EL (cell line): Measurements from ENCODE around the gene RYR1.
"Not testable (repeated sequence)": the region's sequence is repeated elsewhere in the genome, so short reads cannot be mapped to it uniquely, and the experiment has no call there.

ENCODE experiments used
- DNase-seq: peaks from one replicate; pipeline ENCODE4 v3.0.0-alpha.2; 2016

RYR1 gene

GRCh38 chr19:38517980-38518379 is 84.5 kb downstream of the RYR1 start:
- DNase-seq = not testable (repeated sequence)

DNA sequence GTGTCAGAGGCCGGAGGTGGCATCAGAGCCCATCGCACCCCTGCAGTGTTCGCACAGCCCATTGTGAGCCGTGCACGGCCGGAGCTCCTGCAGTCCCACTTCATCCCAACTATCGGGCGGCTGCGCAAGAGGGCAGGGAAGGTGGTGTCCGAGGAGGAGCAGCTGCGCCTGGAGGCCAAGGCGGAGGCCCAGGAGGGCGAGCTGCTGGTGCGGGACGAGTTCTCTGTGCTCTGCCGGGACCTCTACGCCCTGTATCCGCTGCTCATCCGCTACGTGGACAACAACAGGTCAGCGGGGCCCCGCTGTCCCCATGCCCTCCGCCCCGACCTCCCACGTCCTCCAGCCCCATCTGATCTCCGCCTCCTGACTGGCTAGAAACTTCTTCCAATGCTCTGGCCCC is 85.7 kb downstream of the RYR1 start:
- DNase-seq = no peak

DNA sequence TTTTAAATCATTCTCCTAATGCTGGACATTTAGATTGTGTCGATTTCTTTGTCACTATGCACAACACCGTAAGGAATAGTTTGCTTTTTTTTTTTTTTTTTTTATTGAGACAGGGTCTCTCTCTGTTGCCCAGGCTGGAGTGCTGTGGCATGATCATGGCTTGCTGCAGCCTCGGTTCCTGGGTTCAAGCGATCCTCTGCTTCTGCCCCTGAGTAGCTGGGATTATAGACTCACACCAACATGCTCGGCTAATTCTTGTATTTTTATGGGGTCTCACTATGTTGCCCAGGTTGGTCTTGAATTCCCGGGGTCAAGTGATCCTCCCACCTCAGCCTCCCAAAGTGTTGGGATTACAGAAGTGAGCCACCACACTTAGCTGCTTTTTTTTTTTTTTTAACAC is 86.5 kb downstream of the RYR1 start:
- no peak for DNase-seq

- DNase-seq = no peak
Observed at GRCh38 chr19:38522915-38523314, 89.4 kb downstream of the RYR1 start.

DNA sequence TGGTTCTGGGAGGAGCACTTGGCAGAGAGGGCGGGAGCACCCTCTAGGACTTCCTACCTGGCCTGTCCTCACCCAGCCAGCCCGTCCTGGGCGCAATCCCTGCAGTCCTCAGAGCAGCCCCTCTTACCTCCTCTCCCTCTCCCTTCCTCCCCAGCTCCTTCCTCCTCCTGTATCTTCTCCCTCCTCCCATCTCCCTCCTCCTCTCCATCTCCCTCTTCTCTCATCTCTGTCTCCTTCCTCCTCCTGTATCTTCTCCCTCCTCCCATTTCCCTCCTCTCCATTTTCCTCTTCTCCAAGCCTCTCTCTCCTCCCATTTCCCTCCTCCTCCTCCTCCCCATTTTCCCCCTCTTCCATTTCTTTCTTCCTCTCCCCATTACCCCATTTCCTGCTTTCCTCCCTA is 89.8 kb downstream of the RYR1 start:
- DNase-seq = no peak

DNA sequence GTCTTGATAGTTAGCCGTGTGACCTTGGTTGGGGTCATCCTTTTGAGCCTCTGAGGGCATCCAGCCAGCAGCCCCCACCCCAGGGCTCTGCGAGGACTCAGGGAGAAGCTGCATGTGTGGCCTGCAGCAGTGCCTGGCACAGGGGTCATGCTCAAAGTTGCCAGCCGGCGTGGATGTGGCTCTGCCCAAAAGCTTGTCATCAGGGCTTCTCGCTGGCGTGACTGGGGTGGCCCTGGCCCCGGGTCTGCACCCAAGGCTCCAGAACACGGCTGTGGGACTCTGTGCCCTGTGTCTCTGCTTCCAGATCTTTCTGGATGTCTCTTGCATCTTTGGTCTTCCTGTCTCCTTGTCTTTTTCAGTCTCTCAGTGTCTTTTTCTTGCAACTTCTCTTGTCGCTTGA is 90.9 kb downstream of the RYR1 start:
- DNase-seq = no peak

DNA sequence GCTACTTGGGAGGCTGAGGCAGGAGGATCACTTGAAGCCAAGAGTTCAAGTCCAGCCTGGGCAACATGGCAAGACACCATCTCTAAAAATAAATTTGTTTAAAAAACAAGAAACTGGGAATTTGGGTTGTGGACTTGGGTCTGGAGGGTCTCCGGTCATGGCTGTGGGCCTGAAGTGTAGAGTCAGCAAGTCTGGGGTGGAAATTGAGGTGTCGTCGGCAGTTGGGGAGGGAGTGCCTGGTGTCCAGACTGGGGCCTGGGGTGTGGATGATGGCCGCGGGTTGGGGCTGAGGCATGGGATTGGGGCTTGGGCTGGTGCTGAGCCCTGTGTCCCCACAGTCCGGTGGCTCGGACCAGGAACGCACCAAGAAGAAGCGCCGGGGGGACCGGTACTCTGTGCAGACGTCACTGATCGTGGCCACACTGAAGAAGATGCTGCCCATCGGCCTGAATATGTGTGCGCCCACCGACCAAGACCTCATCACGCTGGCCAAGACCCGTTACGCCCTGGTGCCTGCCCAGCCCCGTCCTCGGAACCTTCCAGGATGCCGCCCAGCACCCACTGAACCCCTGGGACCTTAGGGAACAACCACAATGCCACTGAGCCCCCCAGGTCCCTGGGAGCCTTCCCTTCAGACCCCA is 91.6 kb downstream of the RYR1 start:
- no peak for DNase-seq

DNA sequence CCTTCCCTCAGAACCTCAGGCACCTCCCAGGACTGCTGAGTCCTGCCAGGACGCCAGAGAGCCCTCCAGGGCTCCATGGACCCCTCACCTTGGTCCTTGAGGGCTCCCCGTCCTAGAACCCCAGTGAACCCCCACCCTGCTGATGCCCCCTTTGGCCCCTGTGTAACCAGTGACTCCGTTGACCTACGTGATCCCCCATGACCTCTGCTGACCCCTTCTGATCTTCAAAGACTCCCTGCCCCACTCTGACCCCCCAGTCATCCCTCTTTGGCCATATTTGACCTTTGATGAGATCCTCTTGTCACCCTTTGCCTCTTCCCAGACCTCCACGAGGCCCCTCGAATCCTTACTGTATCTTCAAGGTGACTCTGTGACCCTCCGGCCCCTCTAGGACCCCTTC is 92.9 kb downstream of the RYR1 start:
- no peak for DNase-seq

DNA sequence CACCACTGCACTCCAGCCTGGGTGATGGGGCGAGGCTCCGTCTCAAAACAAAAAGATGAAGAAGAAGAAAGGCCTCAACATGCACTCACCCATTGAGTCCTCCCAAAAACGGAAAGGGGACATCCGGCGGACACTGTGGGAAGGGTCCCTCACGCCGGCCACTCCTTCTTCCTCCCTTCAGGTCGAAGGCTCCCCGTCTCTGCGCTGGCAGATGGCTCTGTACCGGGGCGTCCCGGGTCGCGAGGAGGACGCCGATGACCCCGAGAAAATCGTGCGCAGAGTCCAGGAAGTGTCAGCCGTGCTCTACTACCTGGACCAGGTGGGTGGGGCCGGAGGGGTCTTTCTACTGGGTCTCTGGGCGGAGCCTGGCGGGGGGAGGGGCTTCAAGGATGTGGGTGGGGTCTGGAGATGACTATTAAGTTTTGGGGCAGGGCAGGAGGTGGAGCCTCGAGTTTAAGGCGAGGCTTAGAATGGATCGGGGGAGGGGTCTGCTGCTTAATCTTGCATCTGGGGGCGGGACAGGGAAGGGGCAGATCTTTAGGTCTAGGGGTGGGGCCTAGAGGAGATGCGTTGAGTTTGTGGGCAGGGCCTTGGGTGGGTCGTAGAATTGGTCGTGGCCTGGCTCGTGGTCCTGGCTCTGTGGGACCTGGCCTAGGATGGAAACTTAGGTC is 94.1 kb downstream of the RYR1 start:
- no peak for DNase-seq

GRCh38 chr19:38528213-38528755 is 94.8 kb downstream of the RYR1 start:
- DNase-seq = no peak

- DNase-seq = no peak
Observed at GRCh38 chr19:38528931-38529330, 95.4 kb downstream of the RYR1 start.

DNA sequence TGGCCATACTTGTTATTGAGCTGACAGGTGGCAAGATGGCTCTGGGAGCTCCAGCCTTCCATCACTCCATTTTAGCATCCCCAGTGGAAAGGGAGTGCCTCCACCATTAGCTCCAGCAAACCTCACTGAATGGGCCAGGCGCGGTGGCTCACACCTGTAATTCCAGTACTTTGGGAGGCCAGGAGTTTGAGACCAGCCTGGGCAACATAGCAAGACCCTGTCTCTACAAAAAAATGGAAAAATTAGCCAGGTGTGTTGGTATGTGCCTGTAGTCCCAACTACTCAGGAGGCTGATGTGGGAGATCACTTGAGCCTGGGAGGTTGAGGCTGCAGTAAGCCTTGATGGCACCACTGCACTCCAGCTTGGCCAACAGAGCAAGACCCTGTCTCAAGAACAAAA is 98.0 kb downstream of the RYR1 start:
- DNase-seq = no peak

DNA sequence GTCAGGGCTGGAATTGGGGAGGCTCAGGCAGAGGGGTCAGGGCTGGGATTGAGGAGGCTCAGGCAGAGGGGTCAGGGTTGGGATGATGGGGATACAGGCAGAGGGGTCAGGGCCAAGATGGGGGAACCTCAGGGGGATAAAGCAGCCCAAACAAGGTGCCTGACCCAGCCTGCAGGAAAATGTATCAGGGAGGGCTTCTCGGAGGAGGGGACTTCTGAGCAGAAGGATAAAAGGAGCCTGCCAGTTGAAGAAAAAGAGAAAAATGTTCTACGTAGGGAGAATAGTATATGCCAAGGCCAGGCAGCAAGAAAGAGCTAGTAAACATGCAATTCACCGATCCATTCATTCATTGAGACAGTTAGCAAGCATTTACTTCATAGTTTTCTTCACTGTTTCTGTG is 99.4 kb downstream of the RYR1 start:
- no peak for DNase-seq

DNA sequence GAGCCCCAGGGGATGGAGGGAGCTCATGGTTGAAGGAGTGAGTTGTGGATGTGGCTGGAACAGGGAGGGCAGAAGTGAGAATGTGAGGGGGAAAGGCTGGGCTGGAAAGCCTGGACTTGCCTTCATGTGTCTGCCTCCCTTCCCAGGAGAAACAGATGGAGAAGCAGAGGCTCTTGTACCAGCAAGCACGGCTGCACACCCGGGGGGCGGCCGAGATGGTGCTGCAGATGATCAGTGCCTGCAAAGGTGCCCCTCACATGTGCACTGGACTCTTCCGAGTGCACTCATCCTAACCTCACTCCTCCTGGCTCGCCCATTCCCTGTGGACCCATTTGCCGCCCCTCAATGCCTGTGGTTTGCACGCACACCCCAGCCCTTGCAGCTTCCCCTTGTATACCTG is 101.1 kb downstream of the RYR1 start:
- no peak for DNase-seq

- no peak for DNase-seq
Observed at GRCh38 chr19:38535212-38535611, 101.7 kb downstream of the RYR1 start.

DNA sequence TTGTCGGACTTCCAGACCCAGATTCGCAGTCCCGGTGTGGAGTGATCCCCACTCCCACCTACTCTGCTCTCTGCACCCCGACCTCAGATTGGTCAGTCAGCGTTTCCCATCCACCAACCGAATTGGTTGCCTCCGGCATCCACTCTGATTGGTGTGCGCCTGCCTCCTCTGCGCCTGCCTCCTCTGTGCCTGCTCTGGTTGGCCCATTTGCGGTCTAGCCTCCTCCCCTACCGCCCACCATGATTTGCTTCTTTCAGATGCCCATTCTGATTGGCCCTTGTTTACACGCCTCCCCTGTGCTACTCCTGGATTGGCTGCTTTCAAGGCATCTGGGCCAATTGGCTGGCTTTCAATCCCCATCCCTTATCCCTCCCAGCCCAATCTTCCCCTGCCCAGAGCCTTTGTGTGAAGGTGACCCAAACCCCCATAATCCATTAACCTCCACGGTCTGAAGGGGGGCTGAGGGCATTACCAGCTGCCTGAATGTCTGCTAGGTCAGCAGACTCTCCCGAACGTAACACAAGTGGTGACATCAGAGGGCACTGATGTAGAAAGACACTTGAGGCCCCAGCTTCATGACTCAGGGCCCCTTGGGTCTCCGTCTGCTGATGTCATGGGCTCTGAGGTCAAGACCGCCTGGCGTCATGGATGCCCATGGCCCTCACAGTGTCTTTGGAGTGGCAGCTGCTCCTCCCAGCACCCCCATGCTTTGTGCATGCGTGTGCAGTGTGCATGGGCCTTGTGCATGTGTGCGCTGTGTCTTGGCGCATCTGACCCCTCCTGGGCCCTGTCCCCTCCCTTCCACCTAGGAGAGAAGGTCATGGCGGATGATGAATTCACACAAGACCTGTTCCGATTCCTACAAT is 103.8 kb downstream of the RYR1 start:
- no peak for DNase-seq

DNA sequence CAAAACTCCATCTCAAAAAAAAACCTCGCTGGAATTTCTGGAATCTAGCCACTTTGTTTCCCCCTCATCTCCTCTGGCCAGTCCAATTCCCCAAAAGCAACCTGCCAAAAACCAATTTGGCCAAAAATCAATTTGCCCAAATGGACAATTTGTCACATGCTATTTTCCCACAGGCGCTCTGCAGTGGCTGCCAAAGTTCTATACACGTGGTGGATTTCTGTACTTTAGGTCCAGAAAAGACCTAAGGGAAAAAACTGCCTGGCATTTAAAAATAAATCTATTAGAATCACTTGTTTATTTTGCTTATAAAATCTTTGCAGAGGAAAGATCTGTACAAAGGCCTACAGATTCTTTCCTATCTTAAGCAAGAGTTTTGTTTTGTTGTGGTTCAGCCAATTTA is 104.9 kb downstream of the RYR1 start:
- DNase-seq = no peak

DNA sequence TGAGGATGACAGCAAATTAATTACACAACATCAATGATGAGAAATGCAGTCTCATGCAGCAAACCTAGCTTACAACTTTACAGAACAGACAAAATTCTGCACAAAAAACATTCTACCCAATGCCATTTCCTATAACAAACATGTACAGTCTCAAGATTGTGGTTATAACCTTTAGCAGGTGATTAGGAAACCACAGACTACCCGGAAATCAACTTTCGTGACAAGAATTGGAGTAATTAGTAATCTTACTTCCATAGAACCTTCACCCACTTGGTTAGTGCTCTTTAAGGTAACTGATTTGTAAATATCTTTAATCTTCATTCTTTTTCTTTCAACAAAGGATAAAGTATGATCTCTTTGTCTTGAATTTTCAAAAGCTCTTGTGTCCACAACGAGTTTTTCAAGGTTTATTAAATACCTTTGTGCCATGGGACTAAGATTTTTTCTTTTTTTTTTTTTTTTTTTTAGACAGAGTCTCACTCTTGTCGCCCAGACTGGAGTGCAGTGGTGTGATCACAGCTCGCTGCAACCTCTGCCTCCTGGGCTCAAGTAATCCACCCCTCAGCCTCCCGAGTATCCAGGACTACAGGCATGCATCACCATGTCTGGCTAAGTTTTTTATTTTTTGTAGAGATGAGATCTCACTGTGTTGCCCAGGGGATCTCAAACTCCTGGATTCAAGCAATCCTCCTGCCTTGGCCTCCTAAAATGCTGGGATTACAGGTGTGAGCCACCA is 105.5 kb downstream of the RYR1 start:
- DNase-seq = no peak

GRCh38 chr19:38539751-38540150 is 106.3 kb downstream of the RYR1 start:
- no peak for DNase-seq

DNA sequence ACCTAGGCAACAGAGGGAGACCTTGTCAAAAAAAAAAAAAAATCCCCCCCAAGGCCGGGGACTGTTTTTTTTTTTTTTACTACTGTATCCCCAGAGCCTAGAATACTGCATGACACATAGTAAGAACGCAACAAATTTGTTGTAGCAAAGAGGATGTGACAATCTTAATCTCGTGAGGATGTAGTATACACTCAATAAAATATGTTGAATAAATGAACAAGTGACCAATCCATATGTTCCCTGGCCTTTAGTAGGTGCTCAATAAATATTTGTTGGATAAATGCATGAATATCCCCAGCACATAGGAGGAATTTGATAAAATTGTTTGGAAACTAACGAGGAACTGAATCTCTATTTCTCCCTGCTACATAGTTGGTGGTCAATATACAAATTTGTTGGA is 108.5 kb downstream of the RYR1 start:
- DNase-seq = no peak

DNA sequence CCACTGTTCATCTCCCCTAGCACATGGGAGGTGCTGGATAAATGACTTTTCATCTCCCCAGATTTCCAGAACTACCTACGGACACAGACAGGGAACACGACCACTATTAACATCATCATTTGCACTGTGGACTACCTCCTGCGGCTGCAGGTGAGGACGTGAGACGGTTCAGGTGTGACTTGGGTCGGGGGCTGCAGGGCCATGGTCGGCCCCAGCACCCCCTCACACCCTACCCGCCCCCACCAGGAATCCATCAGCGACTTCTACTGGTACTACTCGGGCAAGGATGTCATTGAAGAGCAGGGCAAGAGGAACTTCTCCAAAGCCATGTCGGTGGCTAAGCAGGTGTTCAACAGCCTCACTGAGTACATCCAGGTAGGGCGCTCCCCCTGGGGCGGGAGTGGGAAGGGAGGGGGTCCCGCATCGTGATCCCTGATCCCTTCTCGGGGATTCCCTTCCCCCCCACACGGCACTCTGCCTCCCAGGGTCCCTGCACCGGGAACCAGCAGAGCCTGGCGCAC is 109.9 kb downstream of the RYR1 start:
- DNase-seq = no peak

DNA sequence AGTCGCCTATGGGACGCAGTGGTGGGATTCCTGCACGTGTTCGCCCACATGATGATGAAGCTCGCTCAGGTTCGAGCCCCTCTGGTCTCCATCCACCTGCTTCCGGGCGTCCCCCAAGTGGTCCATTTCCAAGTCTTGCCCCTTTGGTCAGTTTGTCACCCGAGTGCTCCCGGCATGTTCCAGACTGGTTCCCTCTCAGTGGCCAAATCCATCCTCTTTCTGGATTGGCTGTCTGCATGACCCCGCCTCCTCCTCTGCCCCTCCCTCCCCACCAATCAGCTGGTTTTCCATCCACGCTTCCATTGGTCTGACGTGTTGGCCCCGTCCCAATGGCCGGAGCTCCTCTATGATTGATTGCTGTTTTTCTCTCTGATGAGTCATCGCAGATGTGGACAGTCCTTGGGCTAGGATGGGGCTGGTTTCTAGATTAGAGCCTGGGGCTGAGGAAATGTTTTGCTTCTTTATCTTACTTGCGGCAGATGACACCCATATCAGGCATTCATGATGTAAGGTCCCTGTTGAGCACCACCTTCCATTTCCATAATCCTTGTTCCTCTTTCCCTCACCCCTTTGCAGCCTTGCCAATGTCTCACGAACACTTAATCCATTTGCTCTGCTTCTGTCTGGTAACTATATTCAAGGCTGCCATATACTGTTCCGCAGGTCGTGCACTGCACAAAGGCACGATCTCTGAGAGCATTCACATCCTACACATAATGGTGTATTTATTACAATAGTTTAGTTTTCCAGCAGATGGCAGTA is 110.5 kb downstream of the RYR1 start:
- peak; percentile 97 for DNase-seq
